Mucosa of descending colon (tissue), 3 donors: ENCODE data around the gene SGCA. TPM values are rescaled to one million over a fixed set of nuclear protein-coding genes. Genes with fewer than 3 reads are reported as not detected.
A peak's percentile ranks its signal among the peaks of the same experiment; 100 is the strongest.

ENCODE experiments used
- ATAC-seq: fragments of 200-7000 bp; cut with Tn5 transposase; one replicate; pipeline ENCODE4 v1.9.1; 2020; ENCODE audit warnings: mild to moderate bottlenecking, moderate library complexity
- DNase-seq, 3 donors: peaks; one replicate each; pipeline ENCODE4 v3.0.0-alpha.2; 2020
- H3K36me3 ChIP-seq: fragments of 200-600 bp; one replicate; pipeline ENCODE4 v1.8.0; 2021; ENCODE audit warnings: low read depth, mild to moderate bottlenecking
- H3K4me1 ChIP-seq: fragments of 200-600 bp; one replicate; pipeline ENCODE4 v1.8.0; 2021; ENCODE audit warnings: low read depth, mild to moderate bottlenecking
- H3K4me3 ChIP-seq: fragments of 200-600 bp; one replicate; pipeline ENCODE4 v1.8.0; 2021; ENCODE audit warnings: mild to moderate bottlenecking
- H3K9me3 ChIP-seq: fragments of 200-600 bp; one replicate; pipeline ENCODE4 v1.8.0; 2021; ENCODE audit warnings: mild to moderate bottlenecking
- CTCF ChIP-seq: fragments of 200-600 bp; IDR thresholded peaks from one replicate; pipeline ENCODE4 v1.8.0; 2022; ENCODE audit warnings: antibody characterized with exemption, mild to moderate bottlenecking
- intact Hi-C, 2 donors: fragments of 100-400 bp; cut with DNase I in 1 of 2; cut with micrococcal nuclease in 1 of 2; formaldehyde crosslinking; loops; one replicate each; pipeline versions ENCODE4 v1.11.0 to v1.11.1; 2022; cut with DNase I, micrococcal nuclease
- total RNA-seq, 3 donors: library from RNA; stranded (reverse); fragmentation: NEBNext Ultra II Directional in 2 of 3; extraction: Animal tissue kit (Norgen Biotek cat#: 25700) in 2 of 3; gene quantifications; one replicate each; pipeline versions ENCODE4 v1.2.1 to v1.2.4, GENCODE V29; 2021 to 2023
- donor health status: DM: no; HTN: no; CAD: no; lungs with moderate emphysema.
- donor health status: DM: no; HTN: no; CAD: no.
- donor health status: DM: no; HTN: yes; CAD: no.

Gene SGCA
- total RNA-seq, 3 donors from 2014 or later, result 0.64 to 30.7 (median 6.8) TPM

GRCh38 chr17:50143461-50144176 lies 22.2 kb upstream of the SGCA start:
- no peaks in the 10 kb centered on the region for H3K9me3 ChIP-seq
- DNase-seq, result no peak
- no peak overlapping the region for H3K4me3 ChIP-seq
- H3K36me3 ChIP-seq, result no peaks in the 10 kb centered on the region
- intact Hi-C loops, result no loop called here
- TF ChIP-seq CTCF, result no peak
- H3K4me1 ChIP-seq, result peaks cover 25% of the 10 kb centered on the region
- ATAC-seq, result no peak

- intact Hi-C loops, result no loop called here
- DNase-seq, result no peak
- ATAC-seq, result no peak
- Histone ChIP-seq H3K9me3 (no peaks in the 10 kb centered on the region), H3K4me1 (peaks cover 26% of the 10 kb centered on the region), H3K4me3 (no peak overlapping the region), H3K36me3 (no peaks in the 10 kb centered on the region)
- no peak for TF ChIP-seq CTCF
Observed at GRCh38 chr17:50144355-50144754, 21.4 kb upstream of the SGCA start.

- intact Hi-C loops, result no loop called here
- no peaks in the 10 kb centered on the region for H3K9me3 ChIP-seq
- H3K4me1 ChIP-seq, result peaks cover 26% of the 10 kb centered on the region
- ATAC-seq (no peak), DNase-seq (no peak)
- H3K4me3 ChIP-seq, result no peak overlapping the region
- no peaks in the 10 kb centered on the region for H3K36me3 ChIP-seq
- TF ChIP-seq CTCF, result no peak
Observed at GRCh38 chr17:50144845-50145531, 20.8 kb upstream of the SGCA start.

- Histone ChIP-seq H3K36me3 (no peaks in the 10 kb centered on the region), H3K4me1 (peaks cover 26% of the 10 kb centered on the region), H3K4me3 (no peak overlapping the region), H3K9me3 (no peaks in the 10 kb centered on the region)
- no peak for TF ChIP-seq CTCF
- ATAC-seq (no peak), DNase-seq (no peak)
- intact Hi-C loops, result no loop called here
Observed at GRCh38 chr17:50145532-50146229, 20.1 kb upstream of the SGCA start.

- no peaks in the 10 kb centered on the region for H3K36me3 ChIP-seq
- no peak for TF ChIP-seq CTCF
- DNase-seq (peak in 1 of 3 donors; percentile 61), ATAC-seq (no peak)
- peaks cover 26% of the 10 kb centered on the region for H3K4me1 ChIP-seq
- intact Hi-C loops, result no loop called here
- no peak overlapping the region for H3K4me3 ChIP-seq
- no peaks in the 10 kb centered on the region for H3K9me3 ChIP-seq
Observed at GRCh38 chr17:50146230-50146926, 19.4 kb upstream of the SGCA start.
